Astrocyte (in vitro differentiated cells and primary cell): ENCODE results near the gene STK33.

Experiments used
- EZH2 ChIP-seq: IDR thresholded peaks from 2 replicates; pipeline ENCODE4 v1.6.1; 2012; ENCODE audit warnings: mild to moderate bottlenecking, low read length, inconsistent platforms; ENCODE audit not compliant: insufficient read depth
- TF ChIP-seq, protein P1 (sequence below): IDR thresholded peaks from 2 replicates; pipeline ENCODE4 v1.5.1; 2011; ENCODE audit warnings: low read depth, mild to moderate bottlenecking, inconsistent platforms, low read length, moderate library complexity; ENCODE audit not compliant: insufficient read depth

DNA sequence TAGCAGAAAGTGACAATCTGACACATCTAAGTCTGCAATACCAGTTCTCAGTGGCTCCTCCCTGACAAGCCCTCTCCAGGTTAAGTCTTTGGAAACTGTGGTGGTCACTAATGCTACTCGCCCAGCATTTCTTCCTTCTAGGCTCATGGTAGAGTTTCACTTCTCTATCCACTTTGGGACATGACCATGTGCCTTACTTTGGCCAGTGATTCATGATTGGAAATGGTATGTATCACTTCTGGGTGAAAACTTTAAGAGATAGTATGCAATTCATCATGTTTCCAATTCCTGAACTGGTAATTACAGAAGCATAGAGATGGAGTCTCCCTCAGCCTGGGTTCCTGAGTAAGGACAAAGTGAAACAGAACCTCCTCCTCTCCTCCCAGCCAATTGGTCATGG is 178.8 kb downstream of the STK33 start:
- TF ChIP-seq, protein P1, sequence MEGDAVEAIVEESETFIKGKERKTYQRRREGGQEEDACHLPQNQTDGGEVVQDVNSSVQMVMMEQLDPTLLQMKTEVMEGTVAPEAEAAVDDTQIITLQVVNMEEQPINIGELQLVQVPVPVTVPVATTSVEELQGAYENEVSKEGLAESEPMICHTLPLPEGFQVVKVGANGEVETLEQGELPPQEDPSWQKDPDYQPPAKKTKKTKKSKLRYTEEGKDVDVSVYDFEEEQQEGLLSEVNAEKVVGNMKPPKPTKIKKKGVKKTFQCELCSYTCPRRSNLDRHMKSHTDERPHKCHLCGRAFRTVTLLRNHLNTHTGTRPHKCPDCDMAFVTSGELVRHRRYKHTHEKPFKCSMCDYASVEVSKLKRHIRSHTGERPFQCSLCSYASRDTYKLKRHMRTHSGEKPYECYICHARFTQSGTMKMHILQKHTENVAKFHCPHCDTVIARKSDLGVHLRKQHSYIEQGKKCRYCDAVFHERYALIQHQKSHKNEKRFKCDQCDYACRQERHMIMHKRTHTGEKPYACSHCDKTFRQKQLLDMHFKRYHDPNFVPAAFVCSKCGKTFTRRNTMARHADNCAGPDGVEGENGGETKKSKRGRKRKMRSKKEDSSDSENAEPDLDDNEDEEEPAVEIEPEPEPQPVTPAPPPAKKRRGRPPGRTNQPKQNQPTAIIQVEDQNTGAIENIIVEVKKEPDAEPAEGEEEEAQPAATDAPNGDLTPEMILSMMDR = no peak
- TF ChIP-seq EZH2 = no peak
